K562 (cell line): ENCODE data around the gene HSD11B1L. TPM values are rescaled to one million over a fixed set of nuclear protein-coding genes. Genes with fewer than 3 reads are reported as not detected.

Source experiments
- CBX1 ChIP-seq: sonication (generic); IDR thresholded peaks from 2 replicates; pipeline ENCODE4 v1.6.1; 2016; ENCODE audit warnings: antibody characterized with exemption, low read depth, mild to moderate bottlenecking
- EP400 ChIP-seq: fragments of 450-650 bp; IDR thresholded peaks from 2 replicates; pipeline ENCODE4 v1.6.1; 2017; ENCODE audit warnings: antibody characterized with exemption, mild to moderate bottlenecking, moderate library complexity
- HCFC1 ChIP-seq: IDR thresholded peaks from 2 replicates; pipeline ENCODE4 v1.6.1; 2012; ENCODE audit warnings: low read depth, low read length, improper control_type of control experiment
- HDAC8 ChIP-seq: fragments of 450-650 bp; IDR thresholded peaks from 2 replicates; pipeline ENCODE4 v1.6.1; 2016; ENCODE audit warnings: mild to moderate bottlenecking, missing genetic modification characterization, moderate library complexity, missing compliant biosample characterization
- NEUROD1 ChIP-seq: fragments of 150-350 bp; IDR thresholded peaks from 2 replicates; pipeline ENCODE4 v1.6.1; 2014; ENCODE audit warnings: borderline replicate concordance, low read length, low read depth; ENCODE audit not compliant: partially characterized antibody
- NRF1 ChIP-seq, 2 experiments: fragments of 450-650 bp; IDR thresholded peaks in 1 of 2; conservative IDR thresholded peaks in 1 of 2; 2 replicates each; pipeline ENCODE4 v1.6.1; 2014; ENCODE audit warnings: mild to moderate bottlenecking in 2 of 2
- RAD21 ChIP-seq, 2 experiments: fragments of 250-450 bp in 1 of 2; fragments of 450-650 bp in 1 of 2; sonication (Bioruptor Pico) in 1 of 2; formaldehyde crosslinking in 1 of 2; IDR thresholded peaks in 1 of 2; conservative IDR thresholded peaks in 1 of 2; 2 replicates each; pipeline versions ENCODE4 v1.4.0 to v1.8.0; 2020 to 2022; ENCODE audit warnings: mild to moderate bottlenecking in 2 of 2, moderate library complexity in 1 of 2
- SIN3A ChIP-seq, 2 experiments: fragments of 150-350 bp in 1 of 2; IDR thresholded peaks; 2 replicates each; pipeline ENCODE4 v1.6.1; 2011 to 2016; ENCODE audit warnings: borderline replicate concordance in 2 of 2, low read depth in 2 of 2, low read length in 2 of 2, mild to moderate bottlenecking in 2 of 2, moderate library complexity in 2 of 2; ENCODE audit not compliant: control insufficient read depth in 1 of 2
- SMAD4 ChIP-seq: fragments of 250-450 bp; sonication (Bioruptor Pico); conservative IDR thresholded peaks from 2 replicates; pipeline ENCODE4 v1.8.0; 2021; ENCODE audit warnings: inconsistent platforms, mild to moderate bottlenecking, moderate library complexity
- SMARCB1 ChIP-seq: IDR thresholded peaks from 2 replicates; pipeline ENCODE4 v1.6.1; 2011; ENCODE audit warnings: improper control_type of control experiment, low read depth; ENCODE audit not compliant: insufficient read length
- TAF15 ChIP-seq: fragments of 200-400 bp; formaldehyde crosslinking; IDR thresholded peaks from 2 replicates; pipeline ENCODE4 v1.6.1; 2017; ENCODE audit warnings: mild to moderate bottlenecking, low read depth, low read length, moderate library complexity
- TAL1 ChIP-seq: fragments of 450-650 bp; IDR thresholded peaks from 2 replicates; pipeline ENCODE4 v1.6.1; 2016; ENCODE audit warnings: mild to moderate bottlenecking
- ZEB2 ChIP-seq: fragments of 450-650 bp; IDR thresholded peaks from 2 replicates; pipeline ENCODE4 v1.6.1; 2016
- ZNF354B ChIP-seq: fragments of 250-450 bp; sonication (Bioruptor Pico); IDR thresholded peaks from 2 replicates; pipeline ENCODE4 v1.4.0; 2020
- polyA plus RNA-seq, 8 experiments: library from polyadenylated mRNA; depleted of rRNA in 4 of 8; stranded (reverse) in 5 of 8; unstranded in 3 of 8; fragments of >200 nt; fragmentation: Nextera tagmentation in 2 of 8; fragmentation: Illumina TruSeq in 1 of 8; extraction: Ambion mirVana in 2 of 8; extraction: Trizol in 1 of 8; gene quantifications; 2 replicates each; pipeline versions ENCODE4 v1.2.1 to v1.2.3, GENCODE V29; 2011 to 2014; ENCODE audit warnings: inconsistent platforms in 1 of 8, missing spikeins in 1 of 8
- total RNA-seq, 7 experiments: library from RNA; depleted of rRNA in 6 of 7; stranded (reverse); fragments of >200 nt in 6 of 7; fragmentation: Illumina TruSeq in 2 of 7; extraction: Trizol in 2 of 7; gene quantifications; 2 replicates each; pipeline versions ENCODE4 v1.2.1 to v1.2.3, GENCODE V29; 2011 to 2021; ENCODE audit warnings: low replicate concordance in 1 of 7
- TF ChIP-seq, protein P1 (sequence below): sonication (generic); formaldehyde crosslinking; IDR thresholded peaks from 2 replicates; pipeline ENCODE4 v1.8.1; 2023; ENCODE audit warnings: missing genetic modification reagents, mild to moderate bottlenecking, borderline replicate concordance
- TF ChIP-seq, protein P2 (sequence below): fragments of 250-450 bp; sonication (Bioruptor Pico); IDR thresholded peaks from 2 replicates; pipeline ENCODE4 v1.8.0; 2022; ENCODE audit warnings: inconsistent platforms, mild to moderate bottlenecking, moderate library complexity, borderline replicate concordance
- TF ChIP-seq, protein P3 (sequence below), 3 experiments: fragments of 200-800 bp in 1 of 3; sonication (Bioruptor generic) in 1 of 3; sonication (generic) in 1 of 3; formaldehyde crosslinking in 1 of 3; IDR thresholded peaks; 2 replicates each; pipeline versions ENCODE4 v1.6.1 to v1.8.0; 2016 to 2022; ENCODE audit warnings: mild to moderate bottlenecking in 2 of 3, missing compliant biosample characterization in 2 of 3, missing genetic modification characterization in 2 of 3, missing genetic modification reagents in 1 of 3
- TF ChIP-seq, protein P4 (sequence below): IDR thresholded peaks from 3 replicates; pipeline ENCODE4 v1.6.1; 2011; ENCODE audit warnings: borderline replicate concordance, mild to moderate bottlenecking; ENCODE audit not compliant: insufficient read length, insufficient read depth

HSD11B1L gene
- total and polyA plus RNA-seq, 9 of the 15 experiments (the other 6 are each of a cell fraction or from before 2014, with no cell fraction given): 0.31 to 7.7 (median 2.3) TPM

DNA sequence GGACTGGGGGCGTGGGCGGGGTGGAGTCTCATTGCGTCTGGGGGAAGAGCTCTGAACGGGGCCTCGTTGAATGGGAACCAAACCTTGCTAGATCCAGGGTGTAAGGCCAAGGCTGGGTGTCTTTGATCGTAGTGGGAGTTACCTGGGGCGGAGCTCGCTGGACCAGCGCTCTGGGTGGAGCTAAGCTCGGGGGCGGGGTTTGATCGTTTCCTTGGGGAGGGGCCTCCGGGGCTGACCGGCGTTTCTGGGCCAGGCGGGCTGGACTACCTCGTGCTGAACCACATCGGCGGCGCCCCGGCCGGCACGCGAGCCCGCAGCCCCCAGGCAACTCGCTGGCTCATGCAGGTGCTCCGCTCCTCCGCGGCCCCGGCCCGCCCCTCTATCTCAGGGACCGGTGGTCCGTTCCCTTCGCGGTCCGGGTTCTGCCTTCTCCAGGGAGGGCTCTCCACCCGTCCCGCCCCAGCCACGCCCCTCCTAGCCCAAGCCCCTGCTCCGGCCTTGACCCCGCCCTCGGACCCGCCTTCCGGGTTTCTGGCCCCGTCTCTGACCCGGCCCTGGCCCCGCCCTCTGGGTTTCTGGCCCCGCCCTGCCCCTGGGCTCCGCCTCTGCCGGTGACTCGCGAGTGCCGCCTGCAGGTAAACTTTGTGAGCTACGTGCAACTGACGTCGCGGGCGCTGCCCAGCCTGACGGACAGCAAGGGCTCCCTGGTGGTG lies 6.0 kb downstream of the HSD11B1L start (continued):
- TF ChIP-seq, protein P1, sequence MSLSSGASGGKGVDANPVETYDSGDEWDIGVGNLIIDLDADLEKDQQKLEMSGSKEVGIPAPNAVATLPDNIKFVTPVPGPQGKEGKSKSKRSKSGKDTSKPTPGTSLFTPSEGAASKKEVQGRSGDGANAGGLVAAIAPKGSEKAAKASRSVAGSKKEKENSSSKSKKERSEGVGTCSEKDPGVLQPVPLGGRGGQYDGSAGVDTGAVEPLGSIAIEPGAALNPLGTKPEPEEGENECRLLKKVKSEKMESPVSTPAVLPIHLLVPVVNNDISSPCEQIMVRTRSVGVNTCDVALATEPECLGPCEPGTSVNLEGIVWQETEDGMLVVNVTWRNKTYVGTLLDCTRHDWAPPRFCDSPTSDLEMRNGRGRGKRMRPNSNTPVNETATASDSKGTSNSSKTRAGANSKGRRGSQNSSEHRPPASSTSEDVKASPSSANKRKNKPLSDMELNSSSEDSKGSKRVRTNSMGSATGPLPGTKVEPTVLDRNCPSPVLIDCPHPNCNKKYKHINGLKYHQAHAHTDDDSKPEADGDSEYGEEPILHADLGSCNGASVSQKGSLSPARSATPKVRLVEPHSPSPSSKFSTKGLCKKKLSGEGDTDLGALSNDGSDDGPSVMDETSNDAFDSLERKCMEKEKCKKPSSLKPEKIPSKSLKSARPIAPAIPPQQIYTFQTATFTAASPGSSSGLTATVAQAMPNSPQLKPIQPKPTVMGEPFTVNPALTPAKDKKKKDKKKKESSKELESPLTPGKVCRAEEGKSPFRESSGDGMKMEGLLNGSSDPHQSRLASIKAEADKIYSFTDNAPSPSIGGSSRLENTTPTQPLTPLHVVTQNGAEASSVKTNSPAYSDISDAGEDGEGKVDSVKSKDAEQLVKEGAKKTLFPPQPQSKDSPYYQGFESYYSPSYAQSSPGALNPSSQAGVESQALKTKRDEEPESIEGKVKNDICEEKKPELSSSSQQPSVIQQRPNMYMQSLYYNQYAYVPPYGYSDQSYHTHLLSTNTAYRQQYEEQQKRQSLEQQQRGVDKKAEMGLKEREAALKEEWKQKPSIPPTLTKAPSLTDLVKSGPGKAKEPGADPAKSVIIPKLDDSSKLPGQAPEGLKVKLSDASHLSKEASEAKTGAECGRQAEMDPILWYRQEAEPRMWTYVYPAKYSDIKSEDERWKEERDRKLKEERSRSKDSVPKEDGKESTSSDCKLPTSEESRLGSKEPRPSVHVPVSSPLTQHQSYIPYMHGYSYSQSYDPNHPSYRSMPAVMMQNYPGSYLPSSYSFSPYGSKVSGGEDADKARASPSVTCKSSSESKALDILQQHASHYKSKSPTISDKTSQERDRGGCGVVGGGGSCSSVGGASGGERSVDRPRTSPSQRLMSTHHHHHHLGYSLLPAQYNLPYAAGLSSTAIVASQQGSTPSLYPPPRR (CRISPR knock-in tag): no peak
- TF ChIP-seq, protein P2, sequence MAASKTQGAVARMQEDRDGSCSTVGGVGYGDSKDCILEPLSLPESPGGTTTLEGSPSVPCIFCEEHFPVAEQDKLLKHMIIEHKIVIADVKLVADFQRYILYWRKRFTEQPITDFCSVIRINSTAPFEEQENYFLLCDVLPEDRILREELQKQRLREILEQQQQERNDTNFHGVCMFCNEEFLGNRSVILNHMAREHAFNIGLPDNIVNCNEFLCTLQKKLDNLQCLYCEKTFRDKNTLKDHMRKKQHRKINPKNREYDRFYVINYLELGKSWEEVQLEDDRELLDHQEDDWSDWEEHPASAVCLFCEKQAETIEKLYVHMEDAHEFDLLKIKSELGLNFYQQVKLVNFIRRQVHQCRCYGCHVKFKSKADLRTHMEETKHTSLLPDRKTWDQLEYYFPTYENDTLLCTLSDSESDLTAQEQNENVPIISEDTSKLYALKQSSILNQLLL (CRISPR knock-in tag): no peak
- TF ChIP-seq SIN3A (IDR thresholded peaks at IDR 0.05; ENCODE audit: borderline replicate concordance in 2 of 2, control insufficient read depth in 1 of 2, low read depth in 2 of 2, low read length in 2 of 2) (peak in 1 of 2 experiments; percentile 60; a peak in 1 of 4 replicates), ZEB2 (no peak), EP400 (peak; percentile 41; the same call in 1 of the 2 replicates), SMARCB1 (no peak), RAD21 (CRISPR knock-in tag; conservative IDR thresholded peaks at IDR 0.05 in 1 of 2, IDR thresholded peaks at IDR 0.05 in 1 of 2) (peak in 1 of 2 experiments; percentile 66; a peak in 3 of 4 replicates), ZNF354B (CRISPR knock-in tag) (no peak), NRF1 (conservative IDR thresholded peaks at IDR 0.05 in 1 of 2, IDR thresholded peaks at IDR 0.05 in 1 of 2) (peak; percentile 56 to 58), TAL1 (no peak), HCFC1 (peak; percentile 24; the same call in 1 of the 2 replicates), HDAC8 (tag) (no peak), TAF15 (no peak), NEUROD1 (peak; percentile 34), CBX1 (peak; percentile 82), SMAD4 (CRISPR knock-in tag) (no peak)
- TF ChIP-seq, protein P3, sequence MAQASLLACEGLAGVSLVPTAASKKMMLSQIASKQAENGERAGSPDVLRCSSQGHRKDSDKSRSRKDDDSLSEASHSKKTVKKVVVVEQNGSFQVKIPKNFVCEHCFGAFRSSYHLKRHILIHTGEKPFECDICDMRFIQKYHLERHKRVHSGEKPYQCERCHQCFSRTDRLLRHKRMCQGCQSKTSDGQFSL (CRISPR knock-in tag; IDR thresholded peaks at IDR 0.05): no peak
- TF ChIP-seq, protein P3 (tag; IDR thresholded peaks at IDR 0.05): no peak
- TF ChIP-seq, protein P4, sequence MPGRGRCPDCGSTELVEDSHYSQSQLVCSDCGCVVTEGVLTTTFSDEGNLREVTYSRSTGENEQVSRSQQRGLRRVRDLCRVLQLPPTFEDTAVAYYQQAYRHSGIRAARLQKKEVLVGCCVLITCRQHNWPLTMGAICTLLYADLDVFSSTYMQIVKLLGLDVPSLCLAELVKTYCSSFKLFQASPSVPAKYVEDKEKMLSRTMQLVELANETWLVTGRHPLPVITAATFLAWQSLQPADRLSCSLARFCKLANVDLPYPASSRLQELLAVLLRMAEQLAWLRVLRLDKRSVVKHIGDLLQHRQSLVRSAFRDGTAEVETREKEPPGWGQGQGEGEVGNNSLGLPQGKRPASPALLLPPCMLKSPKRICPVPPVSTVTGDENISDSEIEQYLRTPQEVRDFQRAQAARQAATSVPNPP: no peak
